Lower lobe of right lung (tissue), 2 donors: ENCODE measurements around the gene PCP4. TPM values are rescaled to one million over a fixed set of nuclear protein-coding genes. Genes with fewer than 3 reads are reported as not detected.

Source experiments
- ATAC-seq, 2 donors: fragments of 200-7000 bp; cut with Tn5 transposase; one replicate each; pipeline ENCODE4 v1.9.1; 2020 to 2022; ENCODE audit warnings: mild to moderate bottlenecking in 2 of 2, moderate library complexity in 2 of 2
- DNase-seq: peaks from one replicate; pipeline ENCODE4 v3.0.0-alpha.2; 2020
- H3K27ac ChIP-seq: fragments of 200-600 bp; one replicate; pipeline ENCODE4 v1.8.0; 2022
- H3K27me3 ChIP-seq: fragments of 200-600 bp; one replicate; pipeline ENCODE4 v1.8.0; 2022; ENCODE audit warnings: low read depth
- H3K36me3 ChIP-seq: fragments of 200-600 bp; one replicate; pipeline ENCODE4 v1.8.0; 2022; ENCODE audit warnings: mild to moderate bottlenecking
- H3K4me1 ChIP-seq: fragments of 200-600 bp; one replicate; pipeline ENCODE4 v1.8.0; 2022
- H3K4me3 ChIP-seq: fragments of 200-600 bp; one replicate; pipeline ENCODE4 v1.8.0; 2022; ENCODE audit warnings: mild to moderate bottlenecking
- H3K9me3 ChIP-seq: fragments of 200-600 bp; one replicate; pipeline ENCODE4 v1.8.0; 2022
- intact Hi-C: fragments of 100-400 bp; cut with DNase I; formaldehyde crosslinking; loops from one replicate; pipeline ENCODE4 v1.11.0; 2022
- total RNA-seq: library from RNA; stranded (reverse); fragmentation: NEBNext Ultra II Directional; extraction: Animal tissue kit (Norgen Biotek cat#: 25700); gene quantifications from one replicate; pipeline ENCODE4 v1.2.1, GENCODE V29; 2021
- TF ChIP-seq, protein P1 (sequence below): fragments of 200-600 bp; IDR thresholded peaks from one replicate; pipeline ENCODE4 v1.8.0; 2022; ENCODE audit warnings: antibody characterized with exemption, mild to moderate bottlenecking
- donor health status: DM: no; HTN: yes; CAD: no; lungs with severe emphysema.

PCP4 gene
- total RNA-seq, 1 donor from 2014 or later, result 0.95 TPM

DNA sequence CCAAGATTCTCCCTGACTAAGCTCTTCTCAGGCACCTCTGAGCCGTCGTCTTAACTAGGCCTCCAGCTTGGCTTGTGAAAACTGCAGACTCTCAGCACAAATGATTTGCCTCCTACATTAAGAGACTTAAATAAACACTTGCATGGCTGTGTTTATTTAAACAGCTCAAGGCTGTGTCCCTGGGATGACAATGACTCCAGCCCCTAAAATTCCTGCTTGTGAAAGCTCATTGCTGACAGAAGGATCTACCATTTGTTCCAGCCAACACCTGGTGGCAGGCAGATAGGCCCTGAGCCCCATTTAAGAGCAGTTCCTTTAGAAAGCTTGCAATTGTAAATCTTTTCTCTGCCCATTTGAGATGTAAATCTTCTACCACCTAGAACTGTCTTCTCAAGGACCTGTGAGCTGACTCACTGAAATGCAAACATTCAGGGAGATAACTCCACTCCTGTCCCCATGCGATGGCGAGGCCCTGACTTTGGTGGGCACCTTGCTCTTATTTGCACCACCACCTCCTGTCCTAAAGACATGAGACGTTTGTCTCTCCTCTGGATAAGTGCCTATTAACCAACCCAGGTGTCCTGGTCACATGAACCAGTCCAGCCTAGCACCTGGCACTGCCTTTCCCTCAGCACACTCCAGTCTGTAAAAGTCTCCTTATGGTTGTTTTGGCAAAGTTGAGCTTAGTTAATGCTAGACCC, 15.1 kb upstream of the PCP4 start:
- Histone ChIP-seq H3K27me3 (no peaks in the 10 kb centered on the region), H3K4me3 (no peak overlapping the region), H3K9me3 (no peaks in the 10 kb centered on the region), H3K4me1 (no peaks in the 10 kb centered on the region), H3K27ac (no peak overlapping the region), H3K36me3 (no peaks in the 10 kb centered on the region)
- intact Hi-C loops, result no loop called here
- DNase-seq (no peak), ATAC-seq (no peak)
- TF ChIP-seq, protein P1, sequence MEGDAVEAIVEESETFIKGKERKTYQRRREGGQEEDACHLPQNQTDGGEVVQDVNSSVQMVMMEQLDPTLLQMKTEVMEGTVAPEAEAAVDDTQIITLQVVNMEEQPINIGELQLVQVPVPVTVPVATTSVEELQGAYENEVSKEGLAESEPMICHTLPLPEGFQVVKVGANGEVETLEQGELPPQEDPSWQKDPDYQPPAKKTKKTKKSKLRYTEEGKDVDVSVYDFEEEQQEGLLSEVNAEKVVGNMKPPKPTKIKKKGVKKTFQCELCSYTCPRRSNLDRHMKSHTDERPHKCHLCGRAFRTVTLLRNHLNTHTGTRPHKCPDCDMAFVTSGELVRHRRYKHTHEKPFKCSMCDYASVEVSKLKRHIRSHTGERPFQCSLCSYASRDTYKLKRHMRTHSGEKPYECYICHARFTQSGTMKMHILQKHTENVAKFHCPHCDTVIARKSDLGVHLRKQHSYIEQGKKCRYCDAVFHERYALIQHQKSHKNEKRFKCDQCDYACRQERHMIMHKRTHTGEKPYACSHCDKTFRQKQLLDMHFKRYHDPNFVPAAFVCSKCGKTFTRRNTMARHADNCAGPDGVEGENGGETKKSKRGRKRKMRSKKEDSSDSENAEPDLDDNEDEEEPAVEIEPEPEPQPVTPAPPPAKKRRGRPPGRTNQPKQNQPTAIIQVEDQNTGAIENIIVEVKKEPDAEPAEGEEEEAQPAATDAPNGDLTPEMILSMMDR, result no peak

DNA sequence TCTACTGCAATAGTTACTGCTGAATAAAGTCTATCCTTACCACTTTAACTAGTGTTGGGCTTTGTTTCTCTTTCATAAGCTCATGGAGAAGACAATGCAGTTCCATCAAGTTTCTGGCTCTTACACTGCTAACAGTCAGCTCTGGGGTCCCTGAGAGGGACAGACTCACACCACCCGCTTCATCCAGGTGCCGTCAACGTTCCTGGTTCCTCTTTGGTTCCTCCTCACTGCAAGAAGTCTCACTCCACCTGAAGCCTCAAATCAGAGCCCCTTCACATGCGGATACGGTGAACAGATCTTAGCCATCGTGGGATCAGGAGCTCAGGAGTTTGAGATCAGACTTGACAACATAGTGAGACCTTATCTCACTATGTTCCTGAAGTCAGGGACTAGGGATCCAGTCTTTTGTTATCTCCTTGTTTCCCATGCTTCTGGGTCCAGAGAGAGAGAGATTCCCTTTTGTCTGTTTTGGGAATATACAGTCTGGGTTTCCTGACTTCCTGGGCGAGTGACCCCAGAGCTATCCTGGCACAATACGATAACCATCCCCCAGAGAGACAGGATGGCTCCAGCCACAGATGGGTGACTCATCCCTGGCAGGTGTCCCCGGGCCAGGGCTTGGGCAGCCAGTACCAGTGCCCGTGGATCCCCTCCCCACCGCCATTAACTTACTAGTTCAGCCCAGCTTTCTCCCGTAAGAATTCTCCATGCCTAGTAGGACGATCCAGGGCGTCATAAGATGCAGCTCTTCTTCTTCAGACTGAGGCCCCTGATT, 14.3 kb upstream of the PCP4 start:
- Histone ChIP-seq H3K36me3 (no peaks in the 10 kb centered on the region), H3K4me1 (no peaks in the 10 kb centered on the region), H3K9me3 (no peaks in the 10 kb centered on the region), H3K4me3 (no peak overlapping the region), H3K27me3 (no peaks in the 10 kb centered on the region), H3K27ac (no peak overlapping the region)
- TF ChIP-seq, protein P1, result no peak
- ATAC-seq (no peak), DNase-seq (no peak)
- intact Hi-C loops, result no loop called here

DNA sequence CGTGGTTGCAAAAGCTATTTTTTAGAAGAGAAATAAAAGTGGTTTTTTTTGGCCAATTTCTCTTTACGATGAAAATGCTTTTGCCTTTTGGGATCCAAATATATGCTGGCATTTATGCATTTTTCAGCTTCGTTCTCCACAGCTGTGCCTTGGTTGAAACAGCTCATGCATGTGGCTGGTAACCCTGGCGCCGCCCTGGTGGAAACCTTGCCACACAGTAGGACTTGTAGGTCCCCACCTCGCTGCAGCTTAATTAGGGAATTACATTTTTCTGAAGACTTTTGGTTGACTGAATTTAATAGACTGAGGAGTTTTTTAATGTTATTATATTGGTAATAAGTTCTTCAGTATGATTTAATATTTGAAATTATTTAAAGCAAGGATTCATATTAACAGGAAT, 12.7 kb upstream of the PCP4 start:
- TF ChIP-seq, protein P1, result no peak
- no peak overlapping the region for H3K4me3 ChIP-seq
- H3K36me3 ChIP-seq, result no peaks in the 10 kb centered on the region
- no peaks in the 10 kb centered on the region for H3K4me1 ChIP-seq
- intact Hi-C loops, result no loop called here
- H3K27ac ChIP-seq, result no peak overlapping the region
- DNase-seq (no peak), ATAC-seq (no peak)
- H3K27me3 ChIP-seq, result no peaks in the 10 kb centered on the region
- H3K9me3 ChIP-seq, result no peaks in the 10 kb centered on the region

DNA sequence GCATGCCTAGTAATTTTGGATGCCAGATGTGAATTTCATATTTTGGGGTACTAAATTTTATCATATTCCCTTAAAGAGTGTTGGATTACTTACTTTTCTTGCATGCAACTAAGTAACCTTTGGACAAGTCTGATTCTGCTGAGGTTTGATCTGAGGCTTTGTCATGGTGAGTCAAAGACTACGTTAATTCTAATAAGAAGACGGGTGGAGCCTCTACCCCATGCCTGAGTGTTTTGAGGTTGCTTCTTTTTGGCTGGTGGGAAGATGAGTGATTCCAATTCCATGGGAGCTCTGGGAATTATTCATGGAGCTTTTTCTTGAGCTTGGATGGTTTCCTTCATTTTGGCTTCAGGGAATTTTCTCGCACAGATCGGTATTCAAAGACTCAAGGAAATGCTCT, 11.6 kb upstream of the PCP4 start:
- intact Hi-C loops, result no loop called here
- Histone ChIP-seq H3K27ac (no peak overlapping the region), H3K36me3 (no peaks in the 10 kb centered on the region), H3K27me3 (no peaks in the 10 kb centered on the region), H3K4me1 (no peaks in the 10 kb centered on the region), H3K4me3 (no peak overlapping the region), H3K9me3 (no peaks in the 10 kb centered on the region)
- ATAC-seq (no peak), DNase-seq (no peak)
- TF ChIP-seq, protein P1, result no peak

DNA sequence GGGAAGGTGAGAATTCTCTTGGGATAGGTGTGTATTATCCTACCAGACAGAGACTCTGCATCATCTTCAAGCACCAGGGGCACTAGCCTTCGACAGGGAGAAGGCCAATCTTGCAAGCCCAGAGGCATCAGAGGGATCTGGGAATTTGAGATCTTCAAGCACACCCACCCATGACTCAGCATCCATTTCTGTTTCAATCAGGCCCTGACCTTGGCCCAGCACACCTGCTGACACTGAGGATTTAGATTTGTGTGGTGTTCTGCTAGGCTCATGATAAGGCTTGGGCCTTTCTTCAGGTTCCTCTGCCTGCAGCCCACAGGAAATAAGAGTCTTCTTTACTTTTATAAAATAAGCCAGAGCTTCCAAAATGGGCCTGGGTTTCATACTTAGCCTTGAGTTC, 6.6 kb upstream of the PCP4 start:
- Histone ChIP-seq H3K27ac (no peak overlapping the region), H3K4me1 (peaks cover 5% of the 10 kb centered on the region), H3K9me3 (no peaks in the 10 kb centered on the region), H3K4me3 (no peak overlapping the region), H3K27me3 (no peaks in the 10 kb centered on the region), H3K36me3 (no peaks in the 10 kb centered on the region)
- intact Hi-C loops, result no loop called here
- ATAC-seq (no peak), DNase-seq (no peak)
- TF ChIP-seq, protein P1, result no peak
